GM12892 (cell line): Measurements from ENCODE around the gene NOX4.

ENCODE experiments used
- POLR2A ChIP-seq: IDR thresholded peaks from 2 replicates; pipeline ENCODE4 v1.6.1; 2011; ENCODE audit warnings: low read depth, low read length, control low read depth
- POLR2AphosphoS5 ChIP-seq: IDR thresholded peaks from 2 replicates; pipeline ENCODE4 v1.6.1; 2011; ENCODE audit warnings: low read depth, low read length, control low read depth

DNA sequence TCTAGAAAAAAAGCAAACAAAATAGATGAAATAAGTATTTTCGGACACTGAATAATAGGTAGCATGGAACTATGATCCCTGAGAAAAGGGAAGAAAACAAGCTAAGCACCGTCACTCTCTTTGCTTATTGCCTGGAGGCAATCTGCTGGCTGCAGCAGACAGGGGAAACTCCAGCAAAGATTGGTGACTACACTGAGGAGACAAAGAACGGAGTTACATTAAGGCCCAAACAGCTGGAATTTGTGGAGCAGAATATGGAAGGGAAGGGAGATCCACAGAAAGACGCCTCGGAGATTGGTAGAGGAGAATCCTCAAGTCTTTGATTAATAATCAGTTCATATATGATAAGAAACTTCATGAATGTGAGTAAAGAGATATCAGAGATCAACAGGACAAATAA is 163.3 kb downstream of the NOX4 start:
- TF ChIP-seq POLR2AphosphoS5 (no peak), POLR2A (no peak)
